Measurements from ENCODE around the gene CACNA1I. TPM values are rescaled to one million over a fixed set of nuclear protein-coding genes. Genes with fewer than 3 reads are reported as not detected.

CACNA1I gene
- total and polyA plus RNA-seq, 3 experiments from 2014 or later, result 0.71 to 4.6 (median 4.6) TPM

DNA sequence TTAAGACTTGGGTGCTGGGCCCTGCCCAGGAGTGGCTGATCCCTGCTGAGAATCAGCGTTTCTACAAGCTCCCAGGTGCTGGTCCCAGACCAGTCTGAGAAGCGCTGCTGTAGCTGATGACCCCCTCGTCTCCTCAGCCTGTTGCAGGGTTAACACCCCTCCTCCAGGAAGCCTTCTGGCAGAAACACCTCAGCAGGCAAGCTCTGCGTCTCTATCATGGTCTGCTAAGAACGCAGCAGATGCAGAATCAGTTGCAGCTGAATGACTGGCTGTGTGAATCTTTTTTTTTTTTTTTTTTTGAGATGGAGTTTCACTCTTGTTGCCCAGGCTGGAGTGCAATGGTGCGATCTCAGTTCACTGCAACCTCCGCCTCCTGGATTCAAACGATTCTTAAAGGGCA is 132.5 kb downstream of the CACNA1I start:
- CTCF ChIA-PET, result interaction anchor here (1.3 kb wide), 1 partner anchor 95 kb away, joined by 5 read pairs; no protein-coding TSS in a partner anchor
- Mint-ChIP-seq H3K4me3 (peak overlapping the region in 1 of 7 donors; percentile 51), H3K27ac (peak overlapping the region in 1 of 8 donors; percentile 29)

GRCh38 chr22:39703928-39704639 is 133.5 kb downstream of the CACNA1I start:
- no peaks in the 10 kb centered on the region for H3K27me3 ChIP-seq (ENCODE audit: insufficient read depth, low read length, poor library complexity, severe bottlenecking)
- CTCF ChIA-PET, result no interaction called here
- H3K9me3 Mint-ChIP-seq, result no peaks in the 10 kb centered on the region

More for the DNA sequence above, 132.5 kb downstream of the CACNA1I start:
- no peaks in the 10 kb centered on the region for H3K36me3 Mint-ChIP-seq
- no peak for DNase-seq
- Histone ChIP-seq H3K9me3 (ENCODE audit: low read length) (no peaks in the 10 kb centered on the region), H3K4me1 (ENCODE audit: insufficient read depth, low read length) (no peaks in the 10 kb centered on the region), H3K4me3 (ENCODE audit: low read length) (no peak overlapping the region), H3K27ac (ENCODE audit: low read depth, low read length) (no peak overlapping the region), H3K27me3 (ENCODE audit: insufficient read depth, low read length, poor library complexity, severe bottlenecking) (no peaks in the 10 kb centered on the region), H3K36me3 (ENCODE audit: insufficient read depth, low read length) (no peaks in the 10 kb centered on the region)
- no peaks in the 10 kb centered on the region for H3K4me1 Mint-ChIP-seq
- no peaks in the 10 kb centered on the region for H3K9me3 Mint-ChIP-seq
- peaks cover 5 to 13% of the 10 kb centered on the region in 2 donors for H3K27me3 Mint-ChIP-seq
- POLR2A ChIA-PET, result interaction anchor here (0.6 kb wide), 1 partner anchor 29 kb away, joined by 3 read pairs; no protein-coding TSS in a partner anchor

DNA sequence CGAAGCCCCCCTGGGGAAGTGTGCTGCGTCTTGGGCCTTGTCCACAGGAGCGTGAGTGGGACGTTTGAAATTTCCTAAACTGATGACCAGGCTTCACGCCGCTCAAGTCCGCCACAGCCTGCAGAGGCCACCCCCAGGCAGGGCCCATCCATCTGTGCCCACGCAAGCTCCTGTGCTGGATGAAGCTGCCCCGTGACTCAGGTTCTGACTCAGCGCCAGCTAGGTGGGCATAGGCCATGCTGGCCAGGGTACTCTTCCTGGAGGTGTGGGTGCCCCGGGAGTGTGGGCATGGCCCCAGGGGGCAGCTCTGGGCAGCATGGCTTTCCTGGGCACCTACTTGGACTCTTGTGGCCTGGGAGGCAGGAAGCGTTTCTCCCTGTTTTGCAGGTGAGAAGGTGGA is 134.8 kb downstream of the CACNA1I start:
- ChIA-PET POLR2A (interaction anchor here (0.6 kb wide), 1 partner anchor 80 kb away, joined by 3 read pairs; no protein-coding TSS in a partner anchor), CTCF (no interaction called here)
- Mint-ChIP-seq H3K9me3 (no peaks in the 10 kb centered on the region), H3K4me1 (no peaks in the 10 kb centered on the region), H3K4me3 (no peak overlapping the region), H3K27ac (no peak overlapping the region), H3K36me3 (no peaks in the 10 kb centered on the region), H3K27me3 (peaks cover 5 to 17% of the 10 kb centered on the region in 2 donors)
- Histone ChIP-seq H3K27me3 (ENCODE audit: insufficient read depth, low read length, poor library complexity, severe bottlenecking) (no peaks in the 10 kb centered on the region), H3K36me3 (ENCODE audit: insufficient read depth, low read length) (no peaks in the 10 kb centered on the region), H3K27ac (ENCODE audit: low read depth, low read length) (no peak overlapping the region), H3K4me3 (ENCODE audit: low read length) (no peak overlapping the region), H3K4me1 (ENCODE audit: insufficient read depth, low read length) (no peaks in the 10 kb centered on the region), H3K9me3 (ENCODE audit: low read length) (no peaks in the 10 kb centered on the region)
- DNase-seq, result no peak

More at GRCh38 chr22:39703928-39704639, 133.5 kb downstream of the CACNA1I start:
- DNase-seq, result no peak
- Mint-ChIP-seq H3K27me3 (peaks cover 5 to 13% of the 10 kb centered on the region in 2 donors), H3K4me3 (no peak overlapping the region), H3K4me1 (no peaks in the 10 kb centered on the region), H3K27ac (peak overlapping the region in 1 of 8 donors; percentile 70), H3K36me3 (no peaks in the 10 kb centered on the region)
- POLR2A ChIA-PET, result no interaction called here
- Histone ChIP-seq H3K27ac (ENCODE audit: low read depth, low read length) (no peak overlapping the region), H3K4me3 (ENCODE audit: low read length) (no peak overlapping the region), H3K9me3 (ENCODE audit: low read length) (no peaks in the 10 kb centered on the region), H3K4me1 (ENCODE audit: insufficient read depth, low read length) (no peaks in the 10 kb centered on the region), H3K36me3 (ENCODE audit: insufficient read depth, low read length) (no peaks in the 10 kb centered on the region)

DNA sequence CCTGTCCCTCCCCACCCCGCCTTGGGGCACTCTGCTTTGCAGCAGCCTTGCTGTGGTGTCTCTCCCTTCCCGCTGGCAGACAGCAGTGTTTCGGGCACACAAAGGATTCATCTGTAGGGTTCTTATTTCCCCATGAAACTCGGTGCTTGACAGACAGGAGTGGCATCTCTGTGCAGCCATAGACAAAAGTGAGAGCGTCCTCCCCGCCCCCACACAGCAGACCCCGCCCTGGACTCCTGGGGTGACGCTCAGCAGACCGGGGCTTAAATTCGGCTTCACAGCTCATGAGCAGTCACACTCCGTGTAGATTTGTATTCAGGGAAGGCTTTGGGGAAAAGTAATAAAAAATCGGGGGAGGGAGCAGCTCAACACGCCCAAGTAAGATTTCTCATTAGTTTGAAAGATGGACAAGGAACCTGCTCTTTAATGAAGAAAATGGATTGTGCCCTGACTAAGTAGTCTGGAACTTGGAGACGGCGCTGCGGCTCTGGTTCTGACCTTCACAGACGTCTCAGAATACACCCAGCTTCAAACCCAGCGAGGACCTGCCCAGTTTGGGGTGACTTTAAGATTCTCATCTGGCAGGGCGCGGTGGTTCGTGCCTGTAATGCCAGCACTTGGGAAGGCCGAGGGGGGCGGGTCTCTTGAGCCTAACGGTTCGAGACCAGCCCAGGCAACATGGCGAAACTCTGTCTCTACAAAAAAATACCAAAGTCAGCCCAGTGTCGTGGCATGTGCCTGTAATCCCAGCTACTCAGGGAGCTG is 136.0 kb downstream of the CACNA1I start:
- Mint-ChIP-seq H3K36me3 (no peaks in the 10 kb centered on the region), H3K4me1 (no peaks in the 10 kb centered on the region), H3K9me3 (no peaks in the 10 kb centered on the region), H3K27me3 (peaks cover 4 to 10% of the 10 kb centered on the region in 2 donors), H3K4me3 (no peak overlapping the region), H3K27ac (no peak overlapping the region)
- ChIA-PET POLR2A (no interaction called here), CTCF (no interaction called here)
- Histone ChIP-seq H3K27ac (ENCODE audit: low read depth, low read length) (no peak overlapping the region), H3K36me3 (ENCODE audit: insufficient read depth, low read length) (no peaks in the 10 kb centered on the region), H3K9me3 (ENCODE audit: low read length) (no peaks in the 10 kb centered on the region), H3K4me3 (ENCODE audit: low read length) (no peak overlapping the region), H3K4me1 (ENCODE audit: insufficient read depth, low read length) (no peaks in the 10 kb centered on the region), H3K27me3 (ENCODE audit: insufficient read depth, low read length, poor library complexity, severe bottlenecking) (no peaks in the 10 kb centered on the region)
- DNase-seq, result no peak

GRCh38 chr22:39707351-39707750 is 136.8 kb downstream of the CACNA1I start:
- H3K36me3 ChIP-seq (ENCODE audit: insufficient read depth, low read length), result no peaks in the 10 kb centered on the region
- no peak for DNase-seq
- H3K4me3 Mint-ChIP-seq, result no peak overlapping the region
- H3K27me3 ChIP-seq (ENCODE audit: insufficient read depth, low read length, poor library complexity, severe bottlenecking), result no peaks in the 10 kb centered on the region
- POLR2A ChIA-PET, result no interaction called here
- H3K27ac Mint-ChIP-seq, result no peak overlapping the region
- CTCF ChIA-PET, result no interaction called here
- H3K27ac ChIP-seq (ENCODE audit: low read depth, low read length), result no peak overlapping the region
- H3K9me3 Mint-ChIP-seq, result no peaks in the 10 kb centered on the region
- H3K4me3 ChIP-seq (ENCODE audit: low read length), result no peak overlapping the region
- no peaks in the 10 kb centered on the region for H3K36me3 Mint-ChIP-seq
- no peaks in the 10 kb centered on the region for H3K4me1 ChIP-seq (ENCODE audit: insufficient read depth, low read length)
- no peaks in the 10 kb centered on the region for H3K9me3 ChIP-seq (ENCODE audit: low read length)
- H3K4me1 Mint-ChIP-seq, result no peaks in the 10 kb centered on the region
- peaks cover 4 to 5% of the 10 kb centered on the region in 2 donors for H3K27me3 Mint-ChIP-seq

GRCh38 chr22:39707816-39708215 is 137.3 kb downstream of the CACNA1I start:
- H3K9me3 Mint-ChIP-seq, result no peaks in the 10 kb centered on the region
- Histone ChIP-seq H3K4me1 (ENCODE audit: insufficient read depth, low read length) (no peaks in the 10 kb centered on the region), H3K36me3 (ENCODE audit: insufficient read depth, low read length) (no peaks in the 10 kb centered on the region), H3K27ac (ENCODE audit: low read depth, low read length) (no peak overlapping the region), H3K9me3 (ENCODE audit: low read length) (no peaks in the 10 kb centered on the region), H3K27me3 (ENCODE audit: insufficient read depth, low read length, poor library complexity, severe bottlenecking) (no peaks in the 10 kb centered on the region), H3K4me3 (ENCODE audit: low read length) (no peak overlapping the region)
- ChIA-PET CTCF (no interaction called here), POLR2A (no interaction called here)
- no peaks in the 10 kb centered on the region for H3K4me1 Mint-ChIP-seq
- DNase-seq, result no peak
- H3K4me3 Mint-ChIP-seq, result no peak overlapping the region
- peaks cover 5 to 6% of the 10 kb centered on the region in 2 donors for H3K27me3 Mint-ChIP-seq
- no peak overlapping the region for H3K27ac Mint-ChIP-seq
- no peaks in the 10 kb centered on the region for H3K36me3 Mint-ChIP-seq

DNA sequence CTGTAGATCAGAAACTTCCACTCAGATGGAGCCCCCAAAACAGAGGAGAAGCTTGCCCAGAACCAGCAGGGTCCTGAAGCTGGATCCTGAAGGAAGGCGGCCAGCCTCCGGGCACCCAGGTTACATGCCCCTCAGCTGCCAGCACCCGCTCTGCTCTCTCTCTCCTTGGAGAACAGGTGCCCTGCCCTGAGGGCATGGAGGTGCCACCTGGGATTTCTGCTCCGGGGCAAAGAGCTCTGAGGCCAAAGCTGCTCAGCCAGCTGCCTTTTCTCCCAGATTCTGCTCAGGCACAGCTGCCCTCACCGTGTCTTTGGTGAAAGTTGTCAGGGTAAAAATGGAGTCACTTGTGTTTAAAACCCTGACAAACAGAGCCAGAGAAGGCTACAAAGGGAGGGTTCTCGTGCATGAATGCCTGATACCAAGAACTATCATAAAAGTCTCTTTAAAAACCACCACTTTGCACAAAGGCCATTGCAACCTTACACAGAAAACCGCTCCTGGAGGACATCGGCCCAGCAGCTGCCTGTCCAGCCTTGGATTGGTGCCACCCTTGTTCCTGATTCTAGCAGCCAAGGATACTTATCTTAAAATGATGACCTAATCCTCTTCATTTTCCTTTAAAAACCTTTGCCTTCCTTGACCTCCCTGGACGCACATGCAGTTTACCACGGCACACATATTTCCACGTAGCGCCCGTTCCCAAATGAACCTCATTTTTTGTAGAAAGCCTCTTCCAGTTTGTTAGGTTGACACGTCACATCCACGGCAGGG is 140.0 kb downstream of the CACNA1I start:
- no peak overlapping the region for H3K27ac ChIP-seq (ENCODE audit: low read depth, low read length)
- Mint-ChIP-seq H3K9me3 (no peaks in the 10 kb centered on the region), H3K36me3 (no peaks in the 10 kb centered on the region), H3K4me3 (no peak overlapping the region), H3K4me1 (no peaks in the 10 kb centered on the region), H3K27ac (no peak overlapping the region), H3K27me3 (peaks cover 5% of the 10 kb centered on the region in 2 donors)
- H3K4me1 ChIP-seq (ENCODE audit: insufficient read depth, low read length), result no peaks in the 10 kb centered on the region
- H3K27me3 ChIP-seq (ENCODE audit: insufficient read depth, low read length, poor library complexity, severe bottlenecking), result no peaks in the 10 kb centered on the region
- H3K9me3 ChIP-seq (ENCODE audit: low read length), result no peaks in the 10 kb centered on the region
- no peak for DNase-seq
- POLR2A ChIA-PET, result no interaction called here
- CTCF ChIA-PET, result interaction anchor here (1.4 kb wide), 1 partner anchor 314 kb away, joined by 3 read pairs; no protein-coding TSS in a partner anchor
- no peak overlapping the region for H3K4me3 ChIP-seq (ENCODE audit: low read length)
- no peaks in the 10 kb centered on the region for H3K36me3 ChIP-seq (ENCODE audit: insufficient read depth, low read length)

- Histone ChIP-seq H3K4me3 (ENCODE audit: low read length) (no peak overlapping the region), H3K27ac (ENCODE audit: low read depth, low read length) (no peak overlapping the region), H3K36me3 (ENCODE audit: insufficient read depth, low read length) (no peaks in the 10 kb centered on the region), H3K9me3 (ENCODE audit: low read length) (no peaks in the 10 kb centered on the region), H3K27me3 (ENCODE audit: insufficient read depth, low read length, poor library complexity, severe bottlenecking) (no peaks in the 10 kb centered on the region), H3K4me1 (ENCODE audit: insufficient read depth, low read length) (no peaks in the 10 kb centered on the region)
- no peaks in the 10 kb centered on the region for H3K9me3 Mint-ChIP-seq
- H3K36me3 Mint-ChIP-seq, result no peaks in the 10 kb centered on the region
- DNase-seq, result no peak
- H3K4me1 Mint-ChIP-seq, result no peaks in the 10 kb centered on the region
- H3K27ac Mint-ChIP-seq, result no peak overlapping the region
- ChIA-PET CTCF (interaction anchor here (0.9 to 1.4 kb wide), 2 partner anchors 177 to 207 kb away, joined by 3 to 5 read pairs; no protein-coding TSS in a partner anchor), POLR2A (no interaction called here)
- no peak overlapping the region for H3K4me3 Mint-ChIP-seq
- peaks cover 5 to 6% of the 10 kb centered on the region in 2 donors for H3K27me3 Mint-ChIP-seq
These were observed 141.5 kb downstream of the CACNA1I start for GRCh38 chr22:39712081-39712480.

Measured in CD8-positive, alpha-beta memory T cell (primary cell).